Neural cell (in vitro differentiated cells): ENCODE data around the gene GDPD3.
A peak's percentile ranks its signal among the peaks of the same experiment; 100 is the strongest.

ENCODE experiments used
- EP300 ChIP-seq: fragments of 450-650 bp; conservative IDR thresholded peaks from 2 replicates; pipeline ENCODE4 v1.6.1; 2014; ENCODE audit warnings: antibody characterized with exemption, mild to moderate bottlenecking, moderate library complexity; ENCODE audit not compliant: poor library complexity, severe bottlenecking
- EZH2 ChIP-seq: fragments of 200-600, 300-800 bp; shearing (Covaris generic), sonication (generic); IDR thresholded peaks from 2 replicates; pipeline ENCODE4 v1.6.1; 2014; ENCODE audit warnings: antibody characterized with exemption, low read length, borderline replicate concordance, mild to moderate bottlenecking; ENCODE audit not compliant: insufficient read depth, poor library complexity, severe bottlenecking
- MXI1 ChIP-seq: fragments of 450-650 bp; conservative IDR thresholded peaks from 2 replicates; pipeline ENCODE4 v1.6.1; 2014; ENCODE audit warnings: antibody characterized with exemption, mild to moderate bottlenecking; ENCODE audit not compliant: poor library complexity, severe bottlenecking
- POLR2AphosphoS5 ChIP-seq: IDR thresholded peaks from 2 replicates; pipeline ENCODE4 v1.6.1; 2012
- TAF1 ChIP-seq: IDR thresholded peaks from 2 replicates; pipeline ENCODE4 v1.6.1; 2012; ENCODE audit warnings: low read depth
- TF ChIP-seq, protein P1 (sequence below): fragments of 450-650 bp; IDR thresholded peaks from 2 replicates; pipeline ENCODE4 v1.5.1; 2014; ENCODE audit warnings: antibody characterized with exemption, mild to moderate bottlenecking, moderate library complexity; ENCODE audit not compliant: poor library complexity, severe bottlenecking

DNA sequence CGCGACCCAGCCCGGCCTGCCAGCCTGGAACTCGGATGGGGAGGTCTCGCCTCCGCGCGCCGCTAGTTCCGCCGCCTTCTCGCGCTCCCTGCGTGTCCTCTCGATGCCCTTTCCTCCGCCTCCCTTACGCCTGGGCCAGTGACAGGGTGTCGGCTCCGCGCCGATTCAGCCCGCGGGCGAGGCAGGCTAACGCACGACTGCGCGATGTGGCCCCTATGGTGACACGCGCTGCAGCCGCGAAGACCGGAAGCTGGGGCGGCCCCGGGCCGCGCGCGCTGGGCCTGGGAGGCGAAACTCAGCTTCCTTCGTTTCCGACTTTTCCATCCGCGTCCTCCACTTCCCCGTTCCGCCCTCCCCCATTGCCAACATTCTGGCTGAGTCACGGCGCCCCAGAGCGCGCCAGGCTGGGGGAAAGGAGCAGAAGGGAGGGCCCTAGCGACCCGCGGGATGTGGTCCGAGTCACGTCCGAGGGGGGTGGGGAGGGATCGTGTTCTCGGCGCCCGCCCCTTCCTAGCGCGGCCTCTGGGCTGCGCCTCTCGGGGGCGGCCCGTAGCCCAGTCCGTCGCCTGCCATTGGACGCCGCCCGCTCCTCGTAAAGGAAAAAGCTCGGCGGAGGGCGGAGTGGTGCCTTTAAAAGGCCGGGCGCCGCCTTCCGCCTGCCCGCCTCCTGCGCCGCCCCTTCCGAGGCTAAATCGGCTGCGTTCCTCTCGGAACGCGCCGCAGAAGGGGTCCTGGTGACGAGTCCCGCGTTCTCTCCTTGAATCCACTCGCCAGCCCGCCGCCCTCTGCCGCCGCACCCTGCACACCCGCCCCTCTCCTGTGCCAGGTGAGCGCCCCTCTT is 48.0 kb downstream of the GDPD3 start, which contains the start of gene ALDOA:
- TF ChIP-seq, protein P1, sequence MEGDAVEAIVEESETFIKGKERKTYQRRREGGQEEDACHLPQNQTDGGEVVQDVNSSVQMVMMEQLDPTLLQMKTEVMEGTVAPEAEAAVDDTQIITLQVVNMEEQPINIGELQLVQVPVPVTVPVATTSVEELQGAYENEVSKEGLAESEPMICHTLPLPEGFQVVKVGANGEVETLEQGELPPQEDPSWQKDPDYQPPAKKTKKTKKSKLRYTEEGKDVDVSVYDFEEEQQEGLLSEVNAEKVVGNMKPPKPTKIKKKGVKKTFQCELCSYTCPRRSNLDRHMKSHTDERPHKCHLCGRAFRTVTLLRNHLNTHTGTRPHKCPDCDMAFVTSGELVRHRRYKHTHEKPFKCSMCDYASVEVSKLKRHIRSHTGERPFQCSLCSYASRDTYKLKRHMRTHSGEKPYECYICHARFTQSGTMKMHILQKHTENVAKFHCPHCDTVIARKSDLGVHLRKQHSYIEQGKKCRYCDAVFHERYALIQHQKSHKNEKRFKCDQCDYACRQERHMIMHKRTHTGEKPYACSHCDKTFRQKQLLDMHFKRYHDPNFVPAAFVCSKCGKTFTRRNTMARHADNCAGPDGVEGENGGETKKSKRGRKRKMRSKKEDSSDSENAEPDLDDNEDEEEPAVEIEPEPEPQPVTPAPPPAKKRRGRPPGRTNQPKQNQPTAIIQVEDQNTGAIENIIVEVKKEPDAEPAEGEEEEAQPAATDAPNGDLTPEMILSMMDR: peak; percentile 30
- TF ChIP-seq EP300: peak; percentile 8
- TF ChIP-seq POLR2AphosphoS5: peak; percentile 86
- TF ChIP-seq MXI1: peak; percentile 81
- TF ChIP-seq EZH2: no peak
- TF ChIP-seq TAF1: peak; percentile 55
